Measurements from ENCODE around the gene DCLRE1C.
"Not testable (repeated sequence)": the region's sequence is repeated elsewhere in the genome, so short reads cannot be mapped to it uniquely, and the experiment has no call there.

The DCLRE1C gene

GRCh38 chr10:14954001-14954770 lies at the start of gene DCLRE1C:
TSS of gene DCLRE1C (minus strand) at chr10:14954096. CDS start at chr10:14954010, 86 bp downstream.
- DNase-seq, result peak; percentile 90

DNA sequence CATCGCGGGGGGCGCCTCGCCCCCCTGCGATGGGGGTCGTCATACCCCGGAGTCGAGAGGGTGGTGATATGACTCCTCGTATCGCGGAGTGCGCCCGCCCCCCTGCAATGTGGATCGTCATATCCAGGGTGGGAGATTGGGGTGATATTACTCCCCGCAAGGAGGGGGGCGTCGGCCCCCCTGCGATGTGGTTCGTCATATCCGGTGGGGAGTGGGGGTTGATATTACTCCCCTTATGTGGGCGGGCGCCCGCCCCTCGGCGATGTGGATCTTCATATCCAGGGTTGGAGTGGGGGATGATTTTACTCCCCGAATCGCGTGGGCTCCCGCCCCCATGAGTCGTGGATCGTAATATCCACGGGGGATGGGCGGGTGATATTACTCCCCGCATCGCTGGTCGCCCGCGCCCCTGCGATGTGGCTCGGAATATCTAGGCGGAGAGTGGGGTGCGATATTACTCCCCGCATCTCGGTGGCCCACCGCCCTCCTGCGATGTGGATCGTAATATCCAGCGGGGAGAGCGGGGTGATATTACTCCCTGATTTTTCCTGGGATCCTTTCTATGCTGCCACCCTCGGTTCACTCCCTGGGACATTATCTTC lies 42.2 kb upstream of the DCLRE1C start:
- no peak for DNase-seq

- not testable (repeated sequence) for DNase-seq
Observed at GRCh38 chr10:14993500-14994455, 39.9 kb upstream of the DCLRE1C start.

DNA sequence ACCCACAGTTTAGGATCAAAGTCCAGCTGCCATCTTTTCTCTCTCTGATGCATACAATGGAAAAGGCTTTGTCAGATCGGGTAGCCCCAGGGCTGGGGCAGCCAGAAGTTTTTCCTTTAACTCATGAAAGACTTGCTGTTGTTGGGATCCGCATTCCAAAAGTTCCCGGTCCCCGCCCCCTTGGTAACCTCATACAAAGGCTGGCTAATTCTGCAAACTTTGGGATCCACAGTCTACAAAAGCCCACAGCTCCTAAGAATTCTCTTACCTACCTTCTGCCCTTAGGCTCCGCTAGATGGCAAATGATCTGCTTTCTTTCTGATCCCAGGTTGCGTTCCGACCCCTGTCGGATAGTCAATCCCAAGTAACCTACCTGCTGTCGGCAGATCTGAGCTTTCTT lies 38.4 kb upstream of the DCLRE1C start:
- DNase-seq, result not testable (repeated sequence)

DNA sequence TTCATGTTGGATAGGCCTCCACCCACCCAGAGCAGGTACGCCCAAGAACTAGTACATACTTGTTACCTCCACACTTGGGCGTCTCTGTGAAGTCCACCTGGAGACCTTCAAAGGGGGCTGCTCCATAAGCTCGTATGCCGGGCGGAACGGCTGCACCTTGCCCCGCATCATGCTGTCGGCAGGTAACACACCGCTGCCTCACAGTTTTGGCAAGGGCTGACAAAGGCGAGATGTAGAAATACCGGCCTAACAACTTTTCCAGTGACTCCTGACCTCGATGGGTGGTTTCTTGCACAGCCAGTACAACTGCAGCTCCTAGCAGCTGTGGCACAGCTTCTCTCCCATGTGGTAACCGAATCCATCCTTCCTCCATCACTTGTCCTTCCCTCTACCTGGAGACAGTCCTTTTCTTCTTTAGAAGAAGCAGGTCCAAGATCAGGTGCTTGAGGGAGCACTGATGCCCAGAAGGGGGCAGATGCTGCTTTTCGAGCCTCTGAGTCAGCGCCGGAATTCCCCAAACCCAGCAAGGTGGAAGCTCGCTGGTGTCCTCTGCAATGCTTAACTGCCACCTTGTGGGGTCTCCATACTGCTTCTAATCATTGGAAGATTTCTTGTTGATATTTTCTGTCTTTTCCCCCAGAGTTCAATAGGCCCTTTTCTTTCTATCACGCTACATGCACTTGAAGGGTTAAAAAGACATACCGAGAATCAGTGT lies 37.3 kb upstream of the DCLRE1C start:
- peak; percentile 57 for DNase-seq

DNA sequence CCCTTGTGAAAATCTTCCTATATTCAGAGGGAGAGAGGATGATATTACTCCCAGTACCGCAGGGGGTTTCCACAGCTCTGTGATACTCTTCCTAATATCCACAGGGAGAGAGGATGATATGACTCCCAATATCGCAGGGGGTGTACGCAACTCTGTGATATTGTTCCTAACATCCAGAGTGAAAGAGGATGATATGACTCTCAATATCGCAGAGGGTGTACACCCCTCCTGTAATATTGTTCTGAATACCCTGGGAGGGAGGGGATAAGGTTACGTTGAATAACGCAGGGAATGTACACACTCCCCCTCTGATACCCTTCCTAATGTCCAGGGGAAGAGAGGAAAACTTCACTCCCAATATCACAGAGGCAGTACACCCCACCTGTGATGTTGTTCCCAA lies 35.7 kb upstream of the DCLRE1C start:
- not testable (repeated sequence) for DNase-seq

DNA sequence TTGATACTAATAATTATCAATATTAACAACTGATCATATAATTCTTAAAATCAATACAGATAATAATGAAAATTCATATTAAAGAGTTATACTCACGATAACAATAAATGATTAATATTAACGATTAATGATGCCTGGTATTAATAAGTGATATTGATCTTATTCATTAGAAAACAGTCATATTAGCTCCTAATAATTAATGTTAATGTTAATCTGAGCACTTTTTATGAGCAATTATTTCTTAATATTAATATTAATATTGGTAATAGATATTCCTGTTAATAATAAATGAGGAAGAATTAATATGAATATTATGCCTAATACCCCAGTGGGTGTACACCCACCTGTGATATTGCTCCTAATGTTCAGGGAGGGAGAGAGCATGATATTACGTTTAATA lies 28.8 kb upstream of the DCLRE1C start:
- no peak for DNase-seq

DNA sequence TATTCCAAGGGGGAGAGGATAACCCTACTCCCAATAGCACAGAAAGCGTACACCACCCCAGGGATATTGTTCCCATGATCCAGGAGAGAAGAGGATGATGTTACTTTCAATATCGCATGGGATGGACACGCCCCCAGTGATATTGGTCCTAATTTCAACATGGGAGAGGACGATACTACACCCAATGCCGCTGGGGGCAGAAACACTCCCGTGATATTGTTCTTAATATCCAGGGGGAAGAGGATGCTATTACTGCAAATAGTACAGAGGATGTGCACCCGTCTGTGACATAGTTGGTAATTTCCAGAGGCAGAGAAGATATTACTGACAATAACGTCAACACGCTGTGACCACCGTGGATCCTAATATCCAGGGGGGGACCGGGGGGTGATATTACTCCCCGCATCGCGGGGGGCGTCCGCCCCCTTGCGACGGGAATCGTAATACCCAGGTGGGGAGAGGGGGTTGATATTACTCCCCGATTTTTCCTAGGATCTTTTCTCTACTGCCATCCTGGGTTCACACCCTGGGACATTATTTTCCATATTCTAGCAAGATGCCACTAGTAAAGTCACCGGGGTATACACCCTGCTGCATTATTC lies 21.9 kb upstream of the DCLRE1C start:
- DNase-seq, result no peak

- not testable (repeated sequence) for DNase-seq
Observed at GRCh38 chr10:14974153-14974998, 20.5 kb upstream of the DCLRE1C start.

- DNase-seq, result peak; percentile 61
Observed at GRCh38 chr10:14971867-14972448, 18.1 kb upstream of the DCLRE1C start.

DNA sequence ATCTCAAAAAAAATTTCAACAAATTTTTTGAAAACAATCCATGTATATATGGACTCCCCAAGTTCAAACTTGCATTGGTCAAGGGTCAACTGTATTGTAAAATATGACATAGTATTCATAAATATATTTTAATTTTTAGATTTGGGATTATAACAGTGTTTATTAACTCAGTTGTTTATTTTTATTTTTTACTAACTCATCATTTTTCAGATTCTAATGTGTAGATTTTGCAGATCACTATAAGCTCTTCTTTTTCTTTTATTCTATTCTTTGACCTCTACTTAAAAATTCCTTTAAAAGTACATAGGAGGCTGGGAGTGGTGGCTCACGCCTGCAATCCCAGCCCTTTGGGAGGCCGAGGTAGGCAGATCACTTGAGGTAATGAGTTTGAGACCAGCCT lies 14.0 kb upstream of the DCLRE1C start:
- DNase-seq, result no peak

DNA sequence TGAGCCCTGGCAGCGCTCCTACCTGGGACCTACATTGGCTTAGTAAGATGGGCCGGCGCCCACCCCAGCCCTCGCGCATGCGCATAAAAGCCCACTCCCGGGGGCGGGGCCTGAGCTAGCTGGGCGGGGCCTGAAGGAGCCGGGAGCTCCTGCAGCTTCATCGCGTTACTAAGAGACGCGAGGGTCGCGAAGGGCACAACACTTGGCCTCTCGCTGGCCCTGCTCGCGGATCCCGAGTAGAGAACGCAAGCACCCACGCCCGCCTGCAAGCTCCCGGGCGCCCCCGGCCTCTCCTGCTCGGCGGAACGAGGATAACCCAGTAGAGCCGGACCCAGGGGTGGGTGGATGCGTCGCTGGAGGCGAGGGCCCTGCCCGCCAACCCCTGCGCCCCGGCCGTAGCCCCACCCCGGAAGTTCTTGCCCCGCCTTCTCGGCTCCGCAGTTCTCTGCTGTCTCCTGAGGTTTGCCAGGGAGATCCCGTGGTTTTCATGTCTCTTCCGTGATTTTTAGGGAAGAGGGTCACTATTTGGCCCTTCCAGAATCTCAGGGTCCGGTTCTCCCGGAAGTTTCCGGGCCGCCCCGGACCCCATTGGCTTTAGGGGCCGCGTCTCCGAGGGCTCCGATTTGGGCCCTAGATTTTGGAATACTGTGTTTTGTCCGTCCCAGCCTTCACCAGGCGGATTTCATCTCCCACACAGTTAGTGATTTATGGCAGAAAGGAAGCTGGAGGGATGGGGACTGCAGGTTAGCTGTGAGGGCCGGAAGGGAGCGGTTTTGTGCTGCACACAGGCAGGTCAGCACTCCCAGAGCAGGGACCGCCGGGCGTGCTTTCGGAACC lies 5.5 kb upstream of the DCLRE1C start, which contains the start of gene MEIG1:
Gene MEIG1, plus strand, starts transcription at position 168 of the 837 bp plus-strand sequence. CDS start 7,081 bp downstream, outside the sequence.
- DNase-seq, result peak; percentile 91

DNA sequence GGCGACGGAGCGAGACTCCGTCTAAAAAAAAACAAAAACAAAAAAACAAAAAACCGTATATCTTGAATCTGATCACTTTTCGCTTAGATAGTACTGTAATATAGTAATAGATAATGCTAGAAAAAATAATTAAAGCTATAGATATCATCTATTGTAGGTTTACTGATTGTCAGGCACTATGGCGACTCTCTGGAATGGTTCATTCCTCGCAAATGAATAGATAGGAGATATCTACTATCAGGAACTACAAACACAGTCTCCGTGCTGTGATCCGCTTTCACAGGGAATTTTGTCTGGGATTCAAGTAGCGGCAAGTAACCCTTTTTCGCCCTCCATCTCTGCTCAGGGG lies 5.0 kb upstream of the DCLRE1C start:
- no peak for DNase-seq

DNA sequence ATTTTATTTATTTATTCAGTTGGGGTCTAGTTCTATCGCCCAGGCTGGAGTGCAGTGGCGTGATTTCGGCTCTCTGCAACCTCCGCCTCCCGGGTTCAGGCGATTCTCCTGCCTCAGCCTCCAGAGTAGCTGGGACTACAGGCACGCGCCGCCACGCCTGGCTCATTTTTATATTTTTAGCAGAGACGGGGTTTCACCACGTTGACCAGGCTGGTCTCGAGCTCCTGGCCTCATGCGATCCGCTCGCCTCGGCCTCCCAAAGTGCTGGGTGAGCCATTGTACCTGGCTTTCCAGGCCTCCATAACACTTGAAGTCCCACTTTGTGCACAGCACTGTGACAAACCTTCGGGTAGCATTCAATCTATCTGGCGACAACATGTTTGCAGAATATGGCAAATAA lies 1.0 kb upstream of the DCLRE1C start:
- no peak for DNase-seq

- DNase-seq, result peak; percentile 20
Observed at GRCh38 chr10:14953424-14954000, 384 bp downstream of the DCLRE1C start.

GRCh38 chr10:14952851-14953423 lies 959 bp downstream of the DCLRE1C start:
- DNase-seq, result no peak

GRCh38 chr10:14949291-14949690 lies 4.6 kb downstream of the DCLRE1C start:
- no peak for DNase-seq

GRCh38 chr10:14947268-14947667 lies 6.6 kb downstream of the DCLRE1C start:
- DNase-seq, result no peak

DNA sequence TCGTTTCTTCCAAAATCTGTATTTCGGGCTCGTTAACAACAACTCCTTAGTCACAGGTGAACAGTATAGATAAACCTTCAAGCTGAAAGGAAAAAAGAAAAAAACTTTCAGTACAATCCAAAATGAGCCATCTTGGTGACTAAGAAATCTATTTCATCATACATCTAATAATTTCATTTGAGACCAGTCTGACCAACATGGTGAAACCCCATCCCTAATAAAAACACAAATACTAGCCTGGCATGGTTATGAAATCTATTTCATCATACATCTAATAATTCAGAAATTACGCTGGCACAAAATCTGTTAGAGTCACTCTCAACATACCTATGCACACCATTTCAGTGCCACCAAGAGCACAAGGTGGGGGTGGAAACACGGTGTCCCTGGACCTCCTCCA lies 8.8 kb downstream of the DCLRE1C start:
- DNase-seq, result no peak
